Chondrocyte (in vitro differentiated cells): ENCODE data around the gene TSHZ2. TPM values are rescaled to one million over a fixed set of nuclear protein-coding genes. Genes with fewer than 3 reads are reported as not detected.

Source experiments
- DNase-seq: peaks from one replicate; pipeline ENCODE4 v3.0.0; 2021; ENCODE audit warnings: mixed read lengths, low spot score
- H3K27ac Mint-ChIP-seq: one replicate; pipeline ENCODE4 v1.8.0; 2021; ENCODE audit warnings: mild to moderate bottlenecking, moderate library complexity, mixed read lengths; ENCODE audit not compliant: unreplicated experiment
- H3K27me3 Mint-ChIP-seq: 2 replicates; pipeline ENCODE4 v1.8.0; 2021; ENCODE audit warnings: low read depth, mixed read lengths
- H3K36me3 Mint-ChIP-seq: 2 replicates; pipeline ENCODE4 v1.8.0; 2021; ENCODE audit warnings: low read depth, mixed read lengths
- H3K4me1 Mint-ChIP-seq: 2 replicates; pipeline ENCODE4 v1.8.0; 2021; ENCODE audit warnings: low read depth, mild to moderate bottlenecking, mixed read lengths
- H3K4me3 Mint-ChIP-seq: one replicate; pipeline ENCODE4 v1.8.0; 2021; ENCODE audit warnings: mild to moderate bottlenecking, moderate library complexity, mixed read lengths; ENCODE audit not compliant: unreplicated experiment
- H3K9me3 Mint-ChIP-seq: 2 replicates; pipeline ENCODE4 v1.8.0; 2021; ENCODE audit warnings: low read depth, mixed read lengths
- total RNA-seq: library from RNA; stranded (reverse); gene quantifications from 3 replicates; pipeline ENCODE4 v1.2.1, GENCODE V29; 2021
- TF ChIP-seq, protein P1 (sequence below): fragments of 200-600 bp; sonication (generic); IDR thresholded peaks from 2 replicates; pipeline ENCODE4 v1.5.0; 2021; ENCODE audit warnings: antibody characterized with exemption, mild to moderate bottlenecking, moderate library complexity

TSHZ2 gene
- total RNA-seq, 1 donor from 2014 or later: 0.37 TPM

DNA sequence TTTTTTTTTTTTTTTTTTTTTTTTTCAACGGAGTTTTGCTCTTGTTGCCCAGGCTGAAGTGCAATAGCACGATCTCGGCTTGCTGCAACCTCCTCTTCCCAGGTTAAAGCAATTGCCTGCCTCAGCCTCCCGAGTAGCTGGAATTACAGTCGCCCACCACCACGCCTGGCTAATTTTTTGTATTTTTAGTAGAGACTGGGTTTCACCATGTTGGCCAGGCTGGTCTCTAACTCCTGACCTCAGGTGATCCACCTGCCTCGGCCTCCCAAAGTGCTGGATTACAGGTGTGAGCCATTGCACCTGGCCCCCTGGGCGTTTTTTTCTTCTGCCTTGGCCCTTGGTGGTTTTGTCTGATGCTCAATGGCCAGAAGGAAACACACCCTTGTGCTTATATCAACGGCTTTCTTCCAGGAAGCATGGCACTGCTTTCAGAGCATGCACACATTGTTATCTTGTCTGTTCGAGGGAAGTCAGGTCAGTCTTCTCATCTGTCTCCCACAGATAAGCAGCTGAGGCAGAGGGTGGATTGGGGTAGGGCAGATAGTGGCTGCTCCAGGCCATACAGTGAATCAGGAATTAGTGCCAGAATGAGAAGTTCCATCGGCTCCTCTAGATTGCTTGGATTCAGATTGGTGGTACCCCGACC is 203.1 kb downstream of the TSHZ2 start:
- H3K9me3 Mint-ChIP-seq: no peaks in the 10 kb centered on the region
- no peak for DNase-seq
- H3K27ac Mint-ChIP-seq: no peak overlapping the region
- TF ChIP-seq, protein P1, sequence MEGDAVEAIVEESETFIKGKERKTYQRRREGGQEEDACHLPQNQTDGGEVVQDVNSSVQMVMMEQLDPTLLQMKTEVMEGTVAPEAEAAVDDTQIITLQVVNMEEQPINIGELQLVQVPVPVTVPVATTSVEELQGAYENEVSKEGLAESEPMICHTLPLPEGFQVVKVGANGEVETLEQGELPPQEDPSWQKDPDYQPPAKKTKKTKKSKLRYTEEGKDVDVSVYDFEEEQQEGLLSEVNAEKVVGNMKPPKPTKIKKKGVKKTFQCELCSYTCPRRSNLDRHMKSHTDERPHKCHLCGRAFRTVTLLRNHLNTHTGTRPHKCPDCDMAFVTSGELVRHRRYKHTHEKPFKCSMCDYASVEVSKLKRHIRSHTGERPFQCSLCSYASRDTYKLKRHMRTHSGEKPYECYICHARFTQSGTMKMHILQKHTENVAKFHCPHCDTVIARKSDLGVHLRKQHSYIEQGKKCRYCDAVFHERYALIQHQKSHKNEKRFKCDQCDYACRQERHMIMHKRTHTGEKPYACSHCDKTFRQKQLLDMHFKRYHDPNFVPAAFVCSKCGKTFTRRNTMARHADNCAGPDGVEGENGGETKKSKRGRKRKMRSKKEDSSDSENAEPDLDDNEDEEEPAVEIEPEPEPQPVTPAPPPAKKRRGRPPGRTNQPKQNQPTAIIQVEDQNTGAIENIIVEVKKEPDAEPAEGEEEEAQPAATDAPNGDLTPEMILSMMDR: no peak
- H3K4me3 Mint-ChIP-seq: no peak overlapping the region
- peaks cover 11% of the 10 kb centered on the region for H3K27me3 Mint-ChIP-seq
- no peaks in the 10 kb centered on the region for H3K4me1 Mint-ChIP-seq
- H3K36me3 Mint-ChIP-seq: no peaks in the 10 kb centered on the region

DNA sequence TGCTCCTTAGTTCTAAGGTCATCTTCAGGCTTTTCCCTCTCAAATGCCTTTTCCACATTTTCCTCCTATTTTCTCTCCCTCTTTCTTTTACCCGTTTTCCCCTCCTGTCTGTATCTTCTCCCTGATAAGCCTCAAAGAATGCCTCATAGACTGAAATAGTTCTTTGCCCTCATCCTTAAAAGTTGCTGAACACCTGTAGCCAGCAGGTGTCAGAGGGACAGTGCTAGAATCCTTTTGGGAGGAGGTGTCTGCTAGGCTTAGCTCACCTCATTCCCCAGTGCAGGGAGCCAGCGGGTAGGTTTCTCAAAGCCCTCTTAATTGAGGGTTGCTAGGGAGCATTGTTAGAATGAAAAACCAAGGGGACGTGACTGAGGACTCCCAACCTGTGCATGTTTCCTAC is 204.0 kb downstream of the TSHZ2 start:
- TF ChIP-seq, protein P1: no peak
- no peak for DNase-seq
- no peaks in the 10 kb centered on the region for H3K4me1 Mint-ChIP-seq
- no peak overlapping the region for H3K4me3 Mint-ChIP-seq
- H3K27me3 Mint-ChIP-seq: peaks cover 12% of the 10 kb centered on the region
- H3K9me3 Mint-ChIP-seq: no peaks in the 10 kb centered on the region
- no peaks in the 10 kb centered on the region for H3K36me3 Mint-ChIP-seq
- H3K27ac Mint-ChIP-seq: no peak overlapping the region

DNA sequence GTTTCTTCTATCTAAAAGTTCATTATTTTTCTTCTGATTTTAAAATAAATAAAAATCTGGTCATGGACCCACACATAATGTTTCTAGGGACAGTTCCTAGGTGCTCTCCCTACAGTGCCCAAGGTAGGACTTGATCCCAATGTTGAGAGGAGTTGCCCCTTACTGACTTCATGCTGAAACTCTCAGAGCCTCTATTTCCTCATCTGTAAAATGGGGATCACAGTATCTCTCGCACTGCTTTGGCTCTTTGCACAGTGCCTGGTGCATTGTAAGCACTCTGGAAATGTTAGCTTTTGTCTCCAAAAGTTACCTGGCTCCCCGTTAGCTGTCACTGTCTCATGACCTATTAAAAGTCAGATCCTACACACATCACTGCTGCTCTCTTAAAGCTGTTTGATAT is 205.5 kb downstream of the TSHZ2 start:
- Mint-ChIP-seq H3K4me1 (no peaks in the 10 kb centered on the region), H3K27ac (no peak overlapping the region), H3K4me3 (no peak overlapping the region), H3K9me3 (no peaks in the 10 kb centered on the region), H3K27me3 (peaks cover 14% of the 10 kb centered on the region), H3K36me3 (no peaks in the 10 kb centered on the region)
- no peak for DNase-seq
- TF ChIP-seq, protein P1: no peak

DNA sequence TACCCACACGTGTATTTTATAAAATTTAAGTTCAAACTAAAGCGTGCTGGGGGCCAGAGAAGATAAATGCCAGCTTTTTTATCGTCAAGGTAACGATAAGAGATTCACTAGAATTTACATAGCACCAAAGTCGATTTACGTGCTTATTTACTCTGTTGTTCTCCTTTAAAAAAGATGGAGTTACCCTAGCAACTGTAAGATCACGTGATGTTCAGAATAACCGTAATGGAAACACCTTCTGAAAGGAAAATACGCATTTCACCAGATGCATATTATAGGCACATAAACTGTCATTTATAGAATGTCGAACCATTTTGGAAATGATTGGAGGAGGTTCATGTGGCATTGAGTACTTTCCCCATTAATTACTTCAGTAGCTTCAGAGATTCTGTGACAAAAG is 207.6 kb downstream of the TSHZ2 start:
- DNase-seq: no peak
- H3K4me1 Mint-ChIP-seq: no peaks in the 10 kb centered on the region
- TF ChIP-seq, protein P1: no peak
- H3K36me3 Mint-ChIP-seq: no peaks in the 10 kb centered on the region
- H3K27ac Mint-ChIP-seq: no peak overlapping the region
- no peaks in the 10 kb centered on the region for H3K9me3 Mint-ChIP-seq
- H3K27me3 Mint-ChIP-seq: peaks cover 16% of the 10 kb centered on the region
- H3K4me3 Mint-ChIP-seq: no peak overlapping the region

DNA sequence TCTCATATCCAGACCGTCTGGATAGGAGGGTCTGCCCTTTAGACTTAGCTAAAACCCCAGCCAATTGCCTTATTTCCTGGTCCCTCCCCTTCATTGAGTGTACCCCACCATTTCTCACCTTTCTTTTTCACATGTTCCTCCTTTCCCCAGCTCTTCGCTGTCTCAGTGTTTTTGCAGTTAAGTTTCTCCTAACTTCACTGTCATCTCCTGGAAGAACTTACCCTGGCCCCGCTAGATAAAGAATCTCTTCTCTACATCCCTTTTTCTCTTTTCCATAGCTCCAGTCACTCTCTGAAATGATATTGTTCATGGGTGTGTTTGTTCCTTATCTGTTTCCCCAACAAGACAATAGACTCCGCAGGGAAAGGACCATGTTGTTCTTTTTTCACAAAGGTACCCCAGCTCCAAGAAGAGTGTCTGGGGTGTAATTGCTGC is 208.8 kb downstream of the TSHZ2 start:
- no peaks in the 10 kb centered on the region for H3K36me3 Mint-ChIP-seq
- H3K9me3 Mint-ChIP-seq: no peaks in the 10 kb centered on the region
- H3K27me3 Mint-ChIP-seq: peaks cover 12% of the 10 kb centered on the region
- TF ChIP-seq, protein P1: no peak
- no peaks in the 10 kb centered on the region for H3K4me1 Mint-ChIP-seq
- DNase-seq: no peak
- no peak overlapping the region for H3K4me3 Mint-ChIP-seq
- H3K27ac Mint-ChIP-seq: no peak overlapping the region
